Ishikawa (cell line): ENCODE measurements around the gene CHFR.

Experiments used
- CEBPB ChIP-seq: IDR thresholded peaks from 2 replicates; pipeline ENCODE4 v1.6.1; 2012
- CREB1 ChIP-seq: IDR thresholded peaks from 2 replicates; pipeline ENCODE4 v1.6.1; 2012; ENCODE audit warnings: low read depth
- EGR1 ChIP-seq: IDR thresholded peaks from 2 replicates; pipeline ENCODE4 v1.6.1; 2012
- EP300 ChIP-seq: IDR thresholded peaks from 2 replicates; pipeline ENCODE4 v1.6.1; 2012; ENCODE audit warnings: borderline replicate concordance
- FOXM1 ChIP-seq: IDR thresholded peaks from 2 replicates; pipeline ENCODE4 v1.6.1; 2012; ENCODE audit warnings: low read depth, borderline replicate concordance
- MAX ChIP-seq: IDR thresholded peaks from 2 replicates; pipeline ENCODE4 v1.6.1; 2012
- NFIC ChIP-seq: IDR thresholded peaks from 2 replicates; pipeline ENCODE4 v1.6.1; 2012
- RAD21 ChIP-seq: IDR thresholded peaks from 2 replicates; pipeline ENCODE4 v1.6.1; 2012; ENCODE audit warnings: low read depth
- REST ChIP-seq: IDR thresholded peaks from 2 replicates; pipeline ENCODE4 v1.6.1; 2012; ENCODE audit warnings: low read depth, mild to moderate bottlenecking
- TAF1 ChIP-seq: IDR thresholded peaks from 2 replicates; pipeline ENCODE4 v1.6.1; 2012; ENCODE audit warnings: low read depth, mild to moderate bottlenecking
- TCF12 ChIP-seq: IDR thresholded peaks from 2 replicates; pipeline ENCODE4 v1.6.1; 2012; ENCODE audit warnings: low read depth
- TEAD4 ChIP-seq: IDR thresholded peaks from 2 replicates; pipeline ENCODE4 v1.6.1; 2012
- USF1 ChIP-seq: IDR thresholded peaks from 2 replicates; pipeline ENCODE4 v1.6.1; 2012
- YY1 ChIP-seq: IDR thresholded peaks from 2 replicates; pipeline ENCODE4 v1.6.1; 2012; ENCODE audit warnings: low read depth
- ZBTB7A ChIP-seq: IDR thresholded peaks from 2 replicates; pipeline ENCODE4 v1.6.1; 2012; ENCODE audit warnings: low read depth

CHFR gene

GRCh38 chr12:132848521-132848920, 38.9 kb downstream of the CHFR start:
- TF ChIP-seq EGR1: no peak
- TF ChIP-seq MAX: no peak
- TF ChIP-seq FOXM1: no peak
- no peak for TF ChIP-seq REST

- TF ChIP-seq NFIC (no peak), TAF1 (no peak), REST (no peak), TEAD4 (no peak), EGR1 (no peak), RAD21 (no peak), TCF12 (no peak), ZBTB7A (no peak), YY1 (no peak), CEBPB (no peak), FOXM1 (no peak), MAX (no peak), USF1 (no peak), EP300 (no peak), CREB1 (no peak)
Observed at GRCh38 chr12:132847363-132848356, 39.7 kb downstream of the CHFR start.

GRCh38 chr12:132842449-132843045, 44.9 kb downstream of the CHFR start:
- TF ChIP-seq NFIC (no peak), EGR1 (no peak), EP300 (no peak), FOXM1 (no peak)

- TF ChIP-seq MAX (no peak), REST (no peak)
Observed at GRCh38 chr12:132841151-132841550, 46.3 kb downstream of the CHFR start.

GRCh38 chr12:132840536-132840935, 46.9 kb downstream of the CHFR start:
- TF ChIP-seq EP300: no peak
- no peak for TF ChIP-seq CREB1
- TF ChIP-seq YY1: no peak
- TF ChIP-seq TCF12: no peak
- TF ChIP-seq RAD21: no peak
- TF ChIP-seq REST: no peak
- TF ChIP-seq FOXM1: no peak
